ENCODE measurements around the gene CHST8.
A peak's percentile ranks its signal among the peaks of the same experiment; 100 is the strongest.

The CHST8 gene

DNA sequence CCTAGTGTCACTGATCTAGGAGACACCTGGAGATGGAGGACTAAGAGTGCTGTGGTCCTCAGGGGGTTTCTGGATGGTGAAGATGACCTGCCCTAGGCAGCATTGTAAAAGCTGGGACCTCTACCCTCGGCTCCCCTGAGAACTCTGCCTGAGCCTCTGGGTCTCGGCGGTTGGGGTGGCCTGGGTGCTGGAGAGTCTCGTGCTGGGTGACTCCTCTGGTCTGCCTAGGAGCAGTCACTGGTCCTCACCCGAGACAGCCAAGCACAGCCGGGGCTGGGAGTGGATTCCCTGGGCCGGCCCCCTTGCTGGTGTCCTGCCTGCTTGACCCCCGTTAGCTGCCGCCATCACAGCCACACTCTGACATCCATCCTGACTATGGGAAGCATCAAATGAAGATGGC is 181.6 kb downstream of the CHST8 start:
- peak overlapping the region; percentile 77 for H3K27ac ChIP-seq
- no peak for DNase-seq (ENCODE audit: low spot score)
- ChIA-PET CTCF (interaction anchor here (1.3 kb wide), 1 partner anchor 195 kb away, joined by 7 read pairs; no protein-coding TSS in a partner anchor), POLR2A (ENCODE audit: low non-redundant PET) (no interaction called here)
- TF ChIP-seq CTCF (conservative IDR thresholded peaks at IDR 0.05; ENCODE audit: low read depth) = no peak

- peak; percentile 41 for DNase-seq (ENCODE audit: low spot score)
- ChIA-PET CTCF (interaction anchor here (1.3 kb wide), 1 partner anchor 194 kb away, joined by 7 read pairs; no protein-coding TSS in a partner anchor), POLR2A (ENCODE audit: low non-redundant PET) (no interaction called here)
- peak overlapping the region; percentile 77 for H3K27ac ChIP-seq
- no peak for TF ChIP-seq CTCF (conservative IDR thresholded peaks at IDR 0.05; ENCODE audit: low read depth)
These were observed 182.5 kb downstream of the CHST8 start for GRCh38 chr19:33804021-33804799.

GRCh38 chr19:33805313-33805712 is 183.6 kb downstream of the CHST8 start:
- peak overlapping the region; percentile 77 for H3K27ac ChIP-seq
- TF ChIP-seq CTCF (conservative IDR thresholded peaks at IDR 0.05; ENCODE audit: low read depth) = no peak
- POLR2A ChIA-PET (ENCODE audit: low non-redundant PET) = interaction anchor here (0.6 kb wide), 1 partner anchor 10 kb away, joined by 4 read pairs; no protein-coding TSS in a partner anchor
- DNase-seq (ENCODE audit: low spot score) = no peak
- CTCF ChIA-PET = no interaction called here

DNA sequence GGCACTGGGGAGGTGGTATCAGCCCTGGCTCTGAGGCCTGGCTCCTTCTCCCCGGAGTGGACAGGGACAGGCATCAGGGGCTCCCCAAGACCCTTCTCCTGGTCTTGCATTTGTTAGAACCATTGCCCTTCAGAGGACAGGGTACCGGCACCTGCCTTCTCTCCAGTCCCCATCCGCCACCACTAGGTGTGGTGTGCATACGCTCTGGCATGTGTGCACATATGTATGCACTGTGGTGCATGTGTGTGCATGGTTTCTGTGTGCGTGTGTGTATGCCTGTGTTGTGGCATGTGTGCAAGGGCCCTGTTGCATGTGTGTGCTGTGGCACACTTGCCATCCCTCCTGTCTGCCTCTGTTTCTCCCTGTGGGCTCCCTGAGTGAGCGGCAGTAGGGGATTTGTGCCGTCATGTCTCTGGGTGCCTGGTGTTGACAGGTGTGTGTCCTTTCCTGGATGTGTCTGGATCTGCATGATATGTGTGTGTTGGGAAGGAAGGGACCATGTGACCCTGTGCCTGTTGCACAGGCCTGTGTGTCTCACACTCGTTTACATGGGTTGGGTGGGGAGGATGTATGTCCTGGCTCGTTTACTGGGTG is 184.2 kb downstream of the CHST8 start:
- TF ChIP-seq CTCF (conservative IDR thresholded peaks at IDR 0.05; ENCODE audit: low read depth) = no peak
- ChIA-PET CTCF (no interaction called here), POLR2A (ENCODE audit: low non-redundant PET) (no interaction called here)
- DNase-seq (ENCODE audit: low spot score) = no peak
- H3K27ac ChIP-seq = peak overlapping the region; percentile 77

DNA sequence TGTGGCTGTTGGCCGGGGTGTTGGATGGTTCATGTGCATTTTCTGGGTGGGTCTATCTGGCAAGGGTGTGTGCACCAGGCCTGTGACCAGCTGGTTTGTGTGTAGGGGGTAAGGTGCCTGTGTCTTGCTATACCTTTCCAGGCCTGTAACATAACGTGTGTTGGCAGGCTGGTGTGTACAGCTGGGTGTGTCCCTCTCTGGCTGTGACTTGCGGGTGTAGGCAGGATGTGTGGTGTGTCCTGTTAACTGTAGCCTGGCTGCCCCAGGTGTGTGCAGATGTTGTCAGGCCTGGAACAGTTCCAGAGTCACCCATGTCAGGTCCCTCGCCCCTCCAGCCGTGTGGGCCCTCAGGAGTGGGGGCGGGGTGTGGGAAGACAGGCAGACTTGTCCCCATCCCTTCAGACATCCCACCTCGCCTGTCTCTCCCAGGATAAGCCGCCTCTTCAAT is 184.7 kb downstream of the CHST8 start:
- no peak for TF ChIP-seq CTCF (conservative IDR thresholded peaks at IDR 0.05; ENCODE audit: low read depth)
- CTCF ChIA-PET = no interaction called here
- no peak for DNase-seq (ENCODE audit: low spot score)
- H3K27ac ChIP-seq = peak overlapping the region; percentile 77
- POLR2A ChIA-PET (ENCODE audit: low non-redundant PET) = no interaction called here

GRCh38 chr19:33808399-33808798 is 186.6 kb downstream of the CHST8 start:
- DNase-seq (ENCODE audit: low spot score) = no peak
- ChIA-PET POLR2A (ENCODE audit: low non-redundant PET) (no interaction called here), CTCF (no interaction called here)
- peak overlapping the region; percentile 77 for H3K27ac ChIP-seq
- TF ChIP-seq CTCF (conservative IDR thresholded peaks at IDR 0.05; ENCODE audit: low read depth) = no peak

All from RWPE1 (cell line).